HEK293 (cell line): ENCODE results near the gene GIGYF1.

ENCODE experiments used
- CTCF ChIA-PET: fragments of 350-600 bp; formaldehyde crosslinking; extraction: SDS; loops from one replicate; lab custom pipeline; 2021; ENCODE audit warnings: antibody characterized with exemption; lab: Yijun Ruan, JAX
- POLR2A ChIA-PET: fragments of 300-600 bp; formaldehyde crosslinking; extraction: SDS; loops from one replicate; lab custom pipeline; 2020; ENCODE audit warnings: antibody characterized with exemption, inconsistent platforms; lab: Yijun Ruan, JAX
- H3K27ac ChIP-seq: fragments of 200-500 bp; sonication (Bioruptor generic); 2 replicates; pipeline ENCODE4 v1.5.1; 2014; ENCODE audit warnings: low read depth, low read length, control low read depth, inconsistent platforms; ENCODE audit errors: extremely low read depth
- H3K36me3 ChIP-seq, 2 experiments: fragments of 200-500 bp in 1 of 2; sonication (Bioruptor generic) in 1 of 2; 1 replicate in 1 of 2; 2 replicates in 1 of 2; pipeline ENCODE4 v1.5.1; 2014 to 2017; ENCODE audit warnings: inconsistent platforms in 2 of 2, low read length in 2 of 2; ENCODE audit not compliant: control insufficient read depth in 2 of 2, insufficient read depth in 1 of 2
- H3K4me1 ChIP-seq: fragments of 200-500 bp; sonication (Bioruptor generic); 2 replicates; pipeline ENCODE4 v1.5.1; 2014; ENCODE audit warnings: mild to moderate bottlenecking, low read length, inconsistent platforms; ENCODE audit not compliant: control insufficient read depth, insufficient read depth
- H3K4me3 ChIP-seq: 2 replicates; pipeline ENCODE4 v1.5.1; 2011; ENCODE audit warnings: low read depth, mild to moderate bottlenecking, control low read depth, low read length, moderate library complexity
- H3K9me3 ChIP-seq: fragments of 200-500 bp; sonication (Bioruptor generic); 2 replicates; pipeline ENCODE4 v1.5.1; 2014; ENCODE audit warnings: low read depth, low read length, inconsistent platforms; ENCODE audit not compliant: control insufficient read depth, insufficient read depth
- GFI1B ChIP-seq: fragments of 450-650 bp; formaldehyde crosslinking; IDR thresholded peaks from 2 replicates; pipeline ENCODE4 v1.5.1; 2016; ENCODE audit warnings: missing biosample characterization, missing genetic modification characterization
- GLIS1 ChIP-seq: fragments of 450-650 bp; formaldehyde crosslinking; IDR thresholded peaks from 2 replicates; pipeline ENCODE4 v1.5.1; 2016; ENCODE audit warnings: missing biosample characterization, missing genetic modification characterization
- PATZ1 ChIP-seq: fragments of 450-650 bp; formaldehyde crosslinking; IDR thresholded peaks from 2 replicates; pipeline ENCODE4 v1.5.1; 2016; ENCODE audit warnings: missing biosample characterization, missing genetic modification characterization
- SALL2 ChIP-seq: fragments of 450-650 bp; formaldehyde crosslinking; IDR thresholded peaks from 2 replicates; pipeline ENCODE4 v1.5.0; 2017; ENCODE audit warnings: missing biosample characterization, mild to moderate bottlenecking, missing genetic modification characterization, borderline replicate concordance
- ZBTB48 ChIP-seq: fragments of 450-650 bp; formaldehyde crosslinking; IDR thresholded peaks from 2 replicates; pipeline ENCODE4 v1.5.1; 2016; ENCODE audit warnings: missing biosample characterization, missing genetic modification characterization
- ZBTB8A ChIP-seq: fragments of 450-650 bp; formaldehyde crosslinking; IDR thresholded peaks from 2 replicates; pipeline ENCODE4 v1.5.1; 2016; ENCODE audit warnings: missing biosample characterization, missing genetic modification characterization
- ZFHX2 ChIP-seq: fragments of 450-650 bp; formaldehyde crosslinking; conservative IDR thresholded peaks from 2 replicates; pipeline ENCODE4 v1.5.1; 2016; ENCODE audit warnings: missing biosample characterization, missing genetic modification characterization
- ZNF112 ChIP-seq: fragments of 450-650 bp; formaldehyde crosslinking; IDR thresholded peaks from 2 replicates; pipeline ENCODE4 v1.5.0; 2017; ENCODE audit warnings: missing biosample characterization, missing genetic modification characterization
- ZNF148 ChIP-seq: fragments of 450-650 bp; formaldehyde crosslinking; IDR thresholded peaks from 2 replicates; pipeline ENCODE4 v1.5.0; 2017; ENCODE audit warnings: missing biosample characterization, missing genetic modification characterization, borderline replicate concordance
- ZNF23 ChIP-seq: fragments of 450-650 bp; formaldehyde crosslinking; IDR thresholded peaks from 2 replicates; pipeline ENCODE4 v1.5.1; 2016; ENCODE audit warnings: missing biosample characterization, missing genetic modification characterization, borderline replicate concordance
- ZNF248 ChIP-seq: fragments of 450-650 bp; formaldehyde crosslinking; IDR thresholded peaks from 2 replicates; pipeline ENCODE4 v1.5.1; 2017; ENCODE audit warnings: missing biosample characterization, missing genetic modification characterization
- ZNF274 ChIP-seq, 2 experiments: fragments of 200-500 bp in 1 of 2; fragments of 450-650 bp in 1 of 2; sonication (Bioruptor generic) in 1 of 2; formaldehyde crosslinking in 1 of 2; IDR thresholded peaks; 2 replicates each; pipeline versions ENCODE4 v1.5.1 to v1.6.1; 2014 to 2016; ENCODE audit warnings: borderline replicate concordance in 1 of 2, inconsistent platforms in 1 of 2, low read length in 1 of 2, missing biosample characterization in 1 of 2, missing genetic modification characterization in 1 of 2
- ZNF341 ChIP-seq: fragments of 450-650 bp; formaldehyde crosslinking; IDR thresholded peaks from 2 replicates; pipeline ENCODE4; 2016; ENCODE audit warnings: low read depth, missing biosample characterization, missing genetic modification characterization
- ZNF398 ChIP-seq: fragments of 450-650 bp; formaldehyde crosslinking; IDR thresholded peaks from 2 replicates; pipeline ENCODE4 v1.5.1; 2017; ENCODE audit warnings: missing biosample characterization, missing genetic modification characterization
- ZNF423 ChIP-seq: fragments of 450-650 bp; formaldehyde crosslinking; IDR thresholded peaks from 2 replicates; pipeline ENCODE4 v1.5.1; 2016; ENCODE audit warnings: missing biosample characterization, missing genetic modification characterization
- ZNF514 ChIP-seq: fragments of 450-650 bp; formaldehyde crosslinking; IDR thresholded peaks from 2 replicates; pipeline ENCODE4 v1.5.1; 2016; ENCODE audit warnings: missing biosample characterization, missing genetic modification characterization
- ZNF530 ChIP-seq: fragments of 450-650 bp; formaldehyde crosslinking; IDR thresholded peaks from 2 replicates; pipeline ENCODE4 v1.5.1; 2016; ENCODE audit warnings: low read depth, missing biosample characterization, missing genetic modification characterization
- ZNF555 ChIP-seq: fragments of 450-650 bp; formaldehyde crosslinking; conservative IDR thresholded peaks from 2 replicates; pipeline ENCODE4 v1.5.1; 2017; ENCODE audit warnings: missing biosample characterization, mild to moderate bottlenecking, missing genetic modification characterization, inconsistent platforms
- ZNF76 ChIP-seq: fragments of 450-650 bp; formaldehyde crosslinking; IDR thresholded peaks from 2 replicates; pipeline ENCODE4; 2016; ENCODE audit warnings: low read depth, missing biosample characterization, missing genetic modification characterization, borderline replicate concordance
- ZNF777 ChIP-seq: fragments of 450-650 bp; formaldehyde crosslinking; IDR thresholded peaks from 2 replicates; pipeline ENCODE4 v1.5.1; 2017; ENCODE audit warnings: missing biosample characterization, missing genetic modification characterization, borderline replicate concordance
- ZSCAN16 ChIP-seq: fragments of 450-650 bp; formaldehyde crosslinking; IDR thresholded peaks from 2 replicates; pipeline ENCODE4 v1.5.1; 2016; ENCODE audit warnings: missing biosample characterization, missing genetic modification characterization
- TF ChIP-seq, protein P1 (sequence below): fragments of 450-650 bp; formaldehyde crosslinking; IDR thresholded peaks from 2 replicates; pipeline ENCODE4 v1.5.1; 2016; ENCODE audit warnings: missing biosample characterization, missing genetic modification characterization
- TF ChIP-seq, protein P2 (sequence below): fragments of 450-650 bp; formaldehyde crosslinking; IDR thresholded peaks from 2 replicates; pipeline ENCODE4 v1.5.1; 2016; ENCODE audit warnings: missing biosample characterization, missing genetic modification characterization

GIGYF1 gene

DNA sequence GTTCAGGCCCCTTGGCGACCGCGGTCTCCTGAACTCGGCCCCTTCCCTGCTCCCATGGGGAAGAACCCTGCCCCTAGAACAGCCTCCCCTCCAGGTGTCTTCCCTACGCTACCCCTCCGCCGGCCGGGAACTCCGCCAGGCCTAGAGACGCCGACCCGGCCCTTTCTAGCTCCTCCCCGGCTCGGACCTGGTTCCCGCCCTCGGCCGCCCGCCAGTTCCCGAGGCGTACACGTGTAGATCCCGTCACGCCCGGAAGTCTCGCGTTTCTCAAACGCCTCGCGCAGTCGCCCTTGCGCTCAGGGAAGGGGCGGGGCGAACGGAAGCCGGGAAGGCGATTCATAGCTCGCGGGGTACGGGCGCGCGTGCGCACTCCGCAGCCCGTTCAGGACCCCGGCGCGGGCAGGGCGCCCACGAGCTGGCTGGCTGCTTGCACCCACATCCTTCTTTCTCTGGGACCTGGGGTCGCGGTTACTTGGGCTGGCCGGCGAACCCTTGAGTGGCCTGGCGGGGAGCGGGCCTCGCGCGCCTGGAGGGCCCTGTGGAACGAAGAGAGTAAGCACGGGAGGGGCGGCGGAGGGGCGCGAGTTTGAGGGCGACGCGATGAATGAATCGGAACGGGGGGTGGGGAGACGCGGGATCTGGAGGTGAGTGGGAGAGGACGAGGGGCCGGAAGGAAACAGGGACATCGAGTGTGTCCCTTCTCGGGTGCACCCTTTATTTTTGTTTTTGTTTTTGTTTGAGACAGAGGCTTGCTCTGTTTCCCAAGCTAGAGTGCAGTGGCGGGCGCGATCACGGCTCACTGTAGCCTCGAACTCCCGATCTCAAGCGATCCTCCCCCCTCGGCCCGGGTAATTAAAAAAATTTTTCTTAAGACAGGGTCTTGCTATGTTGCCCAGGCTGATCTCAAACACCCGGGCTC, 12.0 kb upstream of the GIGYF1 start, which contains the start of gene POP7:
TSS of gene POP7 (plus strand) at position 369 of the 919 bp plus-strand sequence. CDS start 710 bp downstream, outside the sequence.
- Histone ChIP-seq H3K9me3 (no peaks in the 10 kb centered on the region), H3K4me1 (no peaks in the 10 kb centered on the region), H3K36me3 (peaks cover 12 to 15% of the 10 kb centered on the region in 2 experiments; a peak in 2 of 3 replicates), H3K4me3 (peak within 1 kb of the TSS; percentile 92), H3K27ac (peak within 1 kb of the TSS; percentile 87)
- ChIA-PET CTCF (interaction anchor here (0.5 to 6.8 kb wide), 42 partner anchors 8 to 485 kb away, joined by 3 to 100 read pairs (median 4); partner anchors contain the start of genes EPO, FBXO24, GNB2 and LRCH4), POLR2A (interaction anchor here (0.6 to 2.6 kb wide), 45 partner anchors 8 to 731 kb away, joined by 3 to 35 read pairs (median 5); partner anchors contain the start of genes EPHB4, FBXO24, GIGYF1 and GNB2)
- TF ChIP-seq ZBTB8A (tag by site-specific recombination): peak; percentile 91
- no peak for TF ChIP-seq ZNF514 (tag by site-specific recombination)
- TF ChIP-seq, protein P1, sequence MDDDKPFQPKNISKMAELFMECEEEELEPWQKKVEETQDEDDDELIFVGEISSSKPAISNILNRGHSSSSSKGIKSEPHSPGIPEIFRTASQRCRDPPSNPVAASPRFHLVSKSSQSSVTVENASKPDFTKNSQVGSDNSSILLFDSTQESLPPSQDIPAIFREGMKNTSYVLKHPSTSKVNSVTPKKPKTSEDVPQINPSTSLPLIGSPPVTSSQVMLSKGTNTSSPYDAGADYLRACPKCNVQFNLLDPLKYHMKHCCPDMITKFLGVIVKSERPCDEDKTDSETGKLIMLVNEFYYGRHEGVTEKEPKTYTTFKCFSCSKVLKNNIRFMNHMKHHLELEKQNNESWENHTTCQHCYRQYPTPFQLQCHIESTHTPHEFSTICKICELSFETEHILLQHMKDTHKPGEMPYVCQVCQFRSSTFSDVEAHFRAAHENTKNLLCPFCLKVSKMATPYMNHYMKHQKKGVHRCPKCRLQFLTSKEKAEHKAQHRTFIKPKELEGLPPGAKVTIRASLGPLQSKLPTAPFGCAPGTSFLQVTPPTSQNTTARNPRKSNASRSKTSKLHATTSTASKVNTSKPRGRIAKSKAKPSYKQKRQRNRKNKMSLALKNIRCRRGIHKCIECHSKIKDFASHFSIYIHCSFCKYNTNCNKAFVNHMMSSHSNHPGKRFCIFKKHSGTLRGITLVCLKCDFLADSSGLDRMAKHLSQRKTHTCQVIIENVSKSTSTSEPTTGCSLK (tag by site-specific recombination): no peak
- TF ChIP-seq, protein P2, sequence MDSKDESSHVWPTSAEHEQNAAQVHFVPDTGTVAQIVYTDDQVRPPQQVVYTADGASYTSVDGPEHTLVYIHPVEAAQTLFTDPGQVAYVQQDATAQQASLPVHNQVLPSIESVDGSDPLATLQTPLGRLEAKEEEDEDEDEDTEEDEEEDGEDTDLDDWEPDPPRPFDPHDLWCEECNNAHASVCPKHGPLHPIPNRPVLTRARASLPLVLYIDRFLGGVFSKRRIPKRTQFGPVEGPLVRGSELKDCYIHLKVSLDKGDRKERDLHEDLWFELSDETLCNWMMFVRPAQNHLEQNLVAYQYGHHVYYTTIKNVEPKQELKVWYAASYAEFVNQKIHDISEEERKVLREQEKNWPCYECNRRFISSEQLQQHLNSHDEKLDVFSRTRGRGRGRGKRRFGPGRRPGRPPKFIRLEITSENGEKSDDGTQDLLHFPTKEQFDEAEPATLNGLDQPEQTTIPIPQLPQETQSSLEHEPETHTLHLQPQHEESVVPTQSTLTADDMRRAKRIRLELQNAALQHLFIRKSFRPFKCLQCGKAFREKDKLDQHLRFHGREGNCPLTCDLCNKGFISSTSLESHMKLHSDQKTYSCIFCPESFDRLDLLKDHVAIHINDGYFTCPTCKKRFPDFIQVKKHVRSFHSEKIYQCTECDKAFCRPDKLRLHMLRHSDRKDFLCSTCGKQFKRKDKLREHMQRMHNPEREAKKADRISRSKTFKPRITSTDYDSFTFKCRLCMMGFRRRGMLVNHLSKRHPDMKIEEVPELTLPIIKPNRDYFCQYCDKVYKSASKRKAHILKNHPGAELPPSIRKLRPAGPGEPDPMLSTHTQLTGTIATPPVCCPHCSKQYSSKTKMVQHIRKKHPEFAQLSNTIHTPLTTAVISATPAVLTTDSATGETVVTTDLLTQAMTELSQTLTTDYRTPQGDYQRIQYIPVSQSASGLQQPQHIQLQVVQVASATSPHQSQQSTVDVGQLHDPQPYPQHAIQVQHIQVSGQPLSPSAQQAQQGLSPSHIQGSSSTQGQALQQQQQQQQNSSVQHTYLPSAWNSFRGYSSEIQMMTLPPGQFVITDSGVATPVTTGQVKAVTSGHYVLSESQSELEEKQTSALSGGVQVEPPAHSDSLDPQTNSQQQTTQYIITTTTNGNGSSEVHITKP: peak; percentile 76
- TF ChIP-seq ZNF148 (tag by site-specific recombination): no peak
- TF ChIP-seq ZNF341: peak; percentile 99
- TF ChIP-seq GFI1B (tag by site-specific recombination): no peak
- peak; percentile 89 for TF ChIP-seq ZBTB48 (tag by site-specific recombination)
- no peak for TF ChIP-seq ZNF274 (IDR thresholded peaks at IDR 0.05; ENCODE audit: low read length)
- TF ChIP-seq ZNF274 (tag by site-specific recombination; IDR thresholded peaks at IDR 0.05; ENCODE audit: borderline replicate concordance): no peak
- no peak for TF ChIP-seq ZNF112 (tag by site-specific recombination)
- TF ChIP-seq ZNF423 (tag by site-specific recombination): no peak
- TF ChIP-seq GLIS1 (tag by site-specific recombination): 0 out of 2 replicates have a peak, but pooled peaks have one; percentile 17
- TF ChIP-seq ZNF530 (tag by site-specific recombination): no peak
- TF ChIP-seq ZNF398 (tag by site-specific recombination): peak; percentile 89
- no peak for TF ChIP-seq ZNF555 (tag by site-specific recombination)
- peak; percentile 39 for TF ChIP-seq ZNF76 (tag by site-specific recombination)
- TF ChIP-seq SALL2 (tag by site-specific recombination): no peak
- TF ChIP-seq ZNF23 (tag by site-specific recombination): no peak
- TF ChIP-seq ZNF777 (tag by site-specific recombination): no peak
- peak; percentile 81 for TF ChIP-seq PATZ1
- TF ChIP-seq ZNF248 (tag by site-specific recombination): no peak
- peak; percentile 81 for TF ChIP-seq ZFHX2 (tag by site-specific recombination)
- TF ChIP-seq ZSCAN16 (tag by site-specific recombination): no peak
